GM18870 (cell line): ENCODE results near the gene CD52.
"Not testable (repeated sequence)": the region's sequence is repeated elsewhere in the genome, so short reads cannot be mapped to it uniquely, and the experiment has no call there.

Experiments
- ATAC-seq: cut with Tn5 transposase; IDR thresholded peaks from one replicate; pipeline ENCODE4 v1.9.1; 2021; ENCODE audit warnings: moderate library complexity; ENCODE audit not compliant: unreplicated experiment

Gene CD52

DNA sequence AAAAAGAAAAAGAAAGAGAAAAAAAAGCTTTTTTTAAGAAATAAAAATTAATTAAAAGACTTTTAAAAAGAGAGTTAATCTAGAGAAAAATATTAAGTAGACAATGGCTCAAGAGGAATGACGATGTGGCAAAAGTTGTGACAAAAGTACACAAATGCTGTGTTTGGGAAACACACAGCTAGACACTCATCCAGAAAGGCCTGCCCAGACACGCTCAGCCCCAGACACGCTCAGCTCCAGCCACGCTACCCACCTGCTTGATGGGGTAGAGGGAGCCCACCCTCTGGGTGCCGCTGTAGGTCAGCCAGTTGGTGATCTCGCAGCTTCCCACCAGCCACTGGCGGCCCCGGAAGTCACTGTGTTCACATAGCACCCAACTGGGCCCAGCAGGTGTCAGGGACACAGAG, 10.2 kb downstream of the CD52 start:
- no peak for ATAC-seq

GRCh38 chr1:26328597-26328996, 10.8 kb downstream of the CD52 start:
- ATAC-seq = no peak

DNA sequence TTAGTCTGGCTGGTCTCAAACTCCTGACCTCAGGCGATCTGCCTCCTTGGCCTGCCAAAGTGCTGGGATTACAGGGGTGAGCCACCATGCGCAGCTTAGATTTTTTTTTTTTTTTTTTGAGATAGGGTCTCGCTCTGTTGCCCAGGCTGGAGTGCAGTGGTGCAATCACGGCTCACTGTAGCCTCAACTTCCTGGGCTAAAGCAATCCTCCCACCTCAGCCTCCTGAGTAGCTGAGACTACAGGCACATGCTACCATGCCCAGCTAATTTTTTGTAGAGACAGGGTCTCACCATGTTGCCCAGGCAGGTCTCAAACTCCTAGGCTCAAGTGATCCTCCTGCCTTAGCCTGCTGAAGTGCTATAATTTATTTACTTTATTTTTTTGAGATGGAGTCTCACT, 11.6 kb downstream of the CD52 start:
- ATAC-seq = not testable (repeated sequence)

DNA sequence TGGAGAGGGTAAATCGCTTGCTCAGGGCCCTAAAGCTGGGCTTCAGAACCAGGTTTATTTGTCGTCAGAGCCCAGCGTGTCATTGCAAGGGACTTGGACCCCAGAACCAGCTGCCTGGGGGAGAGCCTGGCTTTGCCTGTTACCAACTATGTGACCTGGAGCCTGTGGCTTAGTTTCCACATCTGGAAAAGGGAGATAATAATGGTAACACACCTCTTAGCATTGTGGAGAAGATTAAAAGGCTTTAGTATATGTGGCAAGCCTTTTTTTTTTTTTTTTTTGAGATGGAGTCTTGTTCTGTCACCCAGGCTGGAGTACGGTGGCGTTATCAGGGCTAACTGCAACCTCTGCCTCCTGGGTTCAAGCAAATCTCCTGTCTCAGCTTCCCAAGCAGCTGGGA, 12.5 kb downstream of the CD52 start:
- no peak for ATAC-seq

DNA sequence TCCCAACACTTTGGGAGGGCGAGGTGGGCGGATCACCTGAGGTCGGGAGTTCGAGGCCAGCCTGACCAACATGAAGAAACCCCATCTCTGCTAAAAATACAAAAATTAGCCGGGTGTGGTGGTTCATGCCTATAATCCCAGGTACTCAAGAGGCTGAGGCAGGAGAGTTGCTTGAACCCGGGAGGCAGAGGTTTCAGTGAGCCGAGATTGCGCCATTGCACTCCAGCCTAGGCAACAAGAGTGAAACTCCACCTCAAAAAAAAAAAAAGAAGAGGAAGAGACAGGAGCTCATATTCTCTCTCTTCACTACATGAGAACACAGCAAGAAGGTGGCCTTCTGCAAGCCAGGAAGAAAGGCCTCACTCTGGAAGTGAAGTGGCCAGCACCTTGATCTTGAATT, 15.6 kb downstream of the CD52 start:
- not testable (repeated sequence) for ATAC-seq

- ATAC-seq = no peak
Observed at GRCh38 chr1:26335774-26336476, 18.2 kb downstream of the CD52 start.

DNA sequence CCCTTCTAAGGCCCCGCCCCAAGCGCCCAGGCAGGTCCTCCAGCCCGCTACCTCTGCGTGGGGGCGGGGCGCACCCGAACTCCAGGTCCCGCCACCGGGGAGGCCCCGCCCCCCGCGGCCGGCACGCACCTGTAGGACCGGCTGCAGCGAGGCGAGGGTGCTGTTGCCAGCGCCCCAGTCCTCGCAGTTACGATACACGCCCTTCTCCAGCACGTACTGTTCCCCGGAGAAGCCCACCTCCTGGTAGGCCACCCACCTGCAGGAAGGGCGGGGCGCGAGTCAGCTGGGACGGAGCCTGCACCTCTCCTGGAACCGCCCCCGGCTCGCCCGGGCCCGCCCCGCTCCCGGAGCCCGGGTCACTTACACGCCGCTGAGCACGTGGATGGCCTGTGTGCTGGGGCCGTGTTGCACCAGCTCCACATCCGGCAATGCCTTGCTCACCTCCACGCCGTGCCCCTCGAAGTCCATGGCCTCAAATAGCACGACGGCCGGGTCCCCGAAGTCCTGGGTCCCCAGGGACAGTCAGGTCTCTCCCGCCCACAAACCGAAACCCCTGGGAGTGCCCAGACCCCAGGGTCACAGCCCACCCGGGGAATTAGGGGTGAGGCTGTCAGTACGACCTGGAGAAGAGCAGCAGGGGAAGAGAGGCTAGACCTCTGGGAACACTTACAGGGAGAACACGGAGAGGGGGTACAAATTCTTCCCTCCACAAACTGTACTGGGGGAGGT, 18.9 kb downstream of the CD52 start:
- ATAC-seq = no peak

DNA sequence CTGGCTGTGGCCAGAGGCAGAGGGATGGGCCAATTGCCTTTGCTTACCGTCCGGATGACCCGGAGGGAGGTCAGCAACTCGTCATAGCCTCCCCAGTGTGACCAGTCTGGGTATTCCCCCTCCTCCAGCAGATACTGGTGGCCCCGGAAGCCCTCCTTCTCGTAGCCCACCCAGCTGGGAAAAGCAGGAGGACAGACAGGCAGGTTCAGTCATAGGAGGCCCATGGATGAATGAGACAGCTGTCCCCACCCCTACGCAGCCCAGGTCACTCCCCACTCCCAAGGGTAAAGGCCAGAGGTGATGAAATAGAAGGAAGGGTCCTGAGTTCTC, 19.4 kb downstream of the CD52 start:
- ATAC-seq = no peak

GRCh38 chr1:26337625-26338024, 19.9 kb downstream of the CD52 start:
- no peak for ATAC-seq

DNA sequence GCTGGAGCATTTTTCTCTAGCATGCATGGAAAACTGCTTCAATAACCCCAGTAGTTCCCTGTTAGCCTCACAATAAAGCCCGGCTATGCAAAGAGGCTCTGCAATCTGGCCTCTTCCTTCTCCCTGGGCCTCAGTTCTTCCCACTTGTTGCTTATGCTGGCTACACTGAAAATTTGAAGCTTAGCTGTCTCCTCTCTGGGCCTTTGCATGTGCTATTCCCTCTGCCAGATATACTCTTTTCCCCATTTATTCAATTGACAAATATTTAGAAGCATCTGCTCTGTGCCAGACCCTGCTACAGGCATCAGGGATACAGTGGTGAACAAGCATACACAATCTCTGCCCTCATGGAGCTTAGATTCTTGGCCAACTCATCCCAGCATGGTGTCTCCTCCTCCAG, 20.9 kb downstream of the CD52 start:
- ATAC-seq = no peak

- ATAC-seq = no peak
Observed at GRCh38 chr1:26340047-26340481, 22.3 kb downstream of the CD52 start.

- no peak for ATAC-seq
Observed at GRCh38 chr1:26344147-26344920, 26.6 kb downstream of the CD52 start.

DNA sequence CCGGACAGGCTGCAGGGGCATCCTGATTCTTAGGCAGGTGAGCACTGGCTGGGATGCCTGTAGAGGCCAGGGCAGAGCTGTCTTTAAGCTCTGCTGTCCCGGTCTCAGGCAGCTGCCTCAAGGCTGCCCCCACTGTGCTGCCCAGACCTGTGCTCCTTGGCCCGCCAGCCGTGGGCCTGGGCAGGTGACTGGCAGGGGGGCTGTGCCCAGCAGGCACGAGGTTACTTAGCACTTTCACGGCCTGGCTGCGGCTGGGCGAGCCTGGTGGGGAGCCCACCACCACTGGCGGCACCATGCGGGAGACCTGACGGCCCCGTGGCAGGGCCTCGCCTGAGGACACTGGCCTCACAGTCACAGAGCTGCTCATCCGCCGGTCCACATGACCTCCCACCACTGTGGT, 28.0 kb downstream of the CD52 start:
- ATAC-seq = no peak

GRCh38 chr1:26346274-26347033, 28.7 kb downstream of the CD52 start:
- ATAC-seq = no peak

GRCh38 chr1:26349188-26349876, 31.6 kb downstream of the CD52 start:
- no peak for ATAC-seq

DNA sequence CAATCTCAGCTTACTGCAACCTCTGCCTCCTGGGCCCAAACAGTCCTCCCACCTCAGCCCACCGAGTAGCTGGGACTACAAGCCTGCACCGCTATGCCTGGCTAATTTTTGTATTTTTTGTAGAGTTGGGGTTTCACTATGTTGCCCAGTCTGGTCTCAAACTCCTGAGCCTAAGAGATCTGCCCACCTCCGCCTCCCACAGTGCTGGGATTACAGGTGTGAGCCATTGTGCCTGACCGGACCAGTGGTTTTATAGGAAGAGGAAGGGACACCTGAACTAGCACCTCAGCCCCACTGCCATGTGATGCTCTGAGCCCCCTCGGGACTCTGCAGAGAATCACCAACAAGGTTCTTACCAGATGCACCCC, 32.1 kb downstream of the CD52 start:
- ATAC-seq = no peak

DNA sequence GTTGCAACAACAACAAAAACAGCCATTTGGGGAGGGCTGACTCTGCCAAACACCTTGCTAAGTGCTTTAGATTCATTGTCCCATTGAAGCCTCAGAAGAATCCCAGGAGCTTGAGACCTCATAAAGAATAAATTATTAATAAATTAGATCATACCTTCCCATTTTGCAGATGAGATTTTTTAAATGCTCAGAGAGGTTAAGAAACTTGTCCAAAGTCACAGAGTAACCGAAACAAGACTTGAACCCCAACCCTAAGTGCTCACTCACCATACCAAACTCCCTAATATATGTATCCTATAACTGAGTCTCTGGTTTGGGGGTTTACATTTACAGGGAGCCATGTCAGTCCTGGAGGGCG, 32.6 kb downstream of the CD52 start:
- ATAC-seq = no peak

GRCh38 chr1:26350701-26351589, 33.2 kb downstream of the CD52 start:
- no peak for ATAC-seq

- no peak for ATAC-seq
Observed at GRCh38 chr1:26351590-26352337, 34.0 kb downstream of the CD52 start.
